HG03558 (cell line): Measurements from ENCODE around the gene ARID3A.

Experiments
- ATAC-seq: cut with Tn5 transposase; IDR thresholded peaks from one replicate; pipeline ENCODE4 v1.9.1; 2021; ENCODE audit warnings: moderate number of reproducible peaks; ENCODE audit not compliant: unreplicated experiment; ENCODE audit errors: extremely low read depth

The ARID3A gene

DNA sequence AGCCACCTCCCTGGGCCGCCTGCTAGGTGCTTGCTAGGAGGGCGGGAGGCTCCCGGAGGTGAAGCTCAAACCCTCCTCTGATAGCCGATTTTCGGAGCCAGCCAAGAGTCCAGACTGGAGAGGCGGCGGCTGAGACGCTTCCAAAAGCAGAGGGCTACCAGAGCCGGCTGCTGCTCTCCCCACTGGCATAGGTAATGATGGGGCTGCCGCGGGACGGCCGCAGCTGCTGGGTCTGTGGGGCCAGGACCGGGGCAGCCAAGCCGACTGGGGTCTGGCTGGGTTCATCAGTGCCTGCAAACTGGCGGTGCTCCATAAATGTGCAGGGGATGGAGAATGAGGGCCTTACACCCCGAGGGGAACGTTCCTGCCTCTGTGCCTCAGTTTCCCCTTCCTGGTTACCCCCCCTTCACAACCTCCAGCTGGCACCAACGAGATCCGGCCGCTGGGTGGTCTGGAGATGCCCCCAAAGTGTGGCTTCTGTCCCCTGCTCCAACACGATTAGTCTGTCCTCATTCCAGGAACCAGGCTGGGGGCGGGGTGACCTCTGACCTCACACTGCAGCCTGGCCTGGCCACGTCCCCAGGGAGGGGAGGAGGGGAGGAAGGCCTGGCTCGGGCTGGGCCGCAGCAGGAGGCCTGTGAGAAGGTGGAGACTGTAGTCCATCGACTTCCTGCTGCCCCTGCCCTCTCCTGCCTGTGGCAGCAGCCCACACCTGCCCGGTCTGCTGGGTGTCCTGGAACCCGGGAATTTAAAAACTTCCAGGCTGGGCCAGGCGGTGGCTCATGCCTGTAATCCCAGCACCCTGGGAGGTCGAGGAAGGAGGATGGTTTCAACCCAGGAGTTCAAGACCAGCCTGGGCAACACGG, 54.5 kb downstream of the ARID3A start:
- ATAC-seq, result no peak

DNA sequence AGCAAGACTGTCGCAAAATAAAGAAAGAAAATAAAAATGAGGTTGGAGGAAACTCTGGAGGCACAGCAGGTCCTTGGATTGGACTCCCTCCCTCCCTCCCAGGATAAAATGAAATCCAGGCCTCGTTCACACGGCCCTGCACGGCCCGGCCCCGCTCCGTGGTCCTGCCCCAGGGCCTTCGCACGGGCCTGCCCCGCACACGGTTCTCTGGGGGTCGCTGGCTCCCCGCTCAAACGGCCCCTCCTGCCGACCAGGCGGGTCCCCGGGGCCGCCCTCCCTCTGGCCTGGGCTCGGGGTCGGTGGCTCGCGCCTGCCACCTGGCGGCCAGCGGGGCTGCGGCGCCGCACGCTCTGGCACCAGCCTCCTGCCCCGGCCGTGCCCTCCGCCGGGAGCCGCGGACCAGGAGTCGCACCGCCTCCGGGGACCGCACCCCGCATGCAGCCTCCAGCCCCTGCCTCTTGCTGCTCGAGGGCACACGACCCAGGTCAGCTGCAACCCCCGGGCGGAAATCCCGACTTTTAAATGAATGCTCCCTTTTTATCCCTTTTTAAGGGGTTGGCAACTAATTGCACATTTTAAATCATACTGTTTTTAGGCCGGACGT, 56.8 kb downstream of the ARID3A start:
- no peak for ATAC-seq

DNA sequence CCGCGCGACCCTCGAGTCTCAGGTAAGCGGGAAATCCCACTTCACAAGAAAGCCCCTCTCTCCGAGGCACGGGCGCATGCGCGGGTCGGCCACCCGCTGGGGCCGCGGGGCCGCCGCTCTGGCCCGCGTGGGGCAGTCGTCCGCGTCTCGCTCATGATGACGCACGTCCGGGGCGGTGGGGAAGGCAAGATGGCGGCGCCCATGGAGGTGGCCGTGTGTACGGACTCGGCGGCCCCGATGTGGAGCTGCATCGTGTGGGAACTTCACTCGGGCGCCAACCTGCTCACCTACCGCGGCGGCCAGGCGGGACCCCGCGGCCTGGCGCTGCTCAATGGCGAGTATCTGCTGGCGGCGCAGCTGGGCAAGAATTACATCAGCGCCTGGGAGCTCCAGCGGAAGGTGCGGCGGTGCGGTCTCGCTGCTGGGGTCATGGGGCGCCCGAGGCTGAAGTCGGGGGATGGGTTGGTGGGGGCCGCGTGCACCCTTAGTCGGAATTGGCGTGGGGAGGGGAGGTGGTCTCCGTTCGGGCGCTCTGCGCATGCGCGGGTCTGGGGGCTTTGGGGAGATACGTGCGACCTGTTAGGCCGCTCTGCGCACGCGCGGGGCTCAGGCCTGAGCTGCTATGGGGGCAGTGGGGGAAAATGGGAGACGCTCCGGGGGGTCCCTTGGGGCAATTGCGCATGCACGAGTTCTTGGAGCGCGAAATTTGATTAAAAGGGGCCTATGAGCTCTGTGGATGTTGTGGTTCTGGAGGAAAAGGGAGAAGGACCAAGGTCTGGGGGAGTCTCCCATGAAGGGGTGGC, 58.5 kb downstream of the ARID3A start, which contains the start of gene WDR18:
TSS of gene WDR18 (plus strand) at position 181 of the 803 bp plus-strand sequence. CDS start at position 190, 9 bp downstream.
- peak; percentile 51 for ATAC-seq

DNA sequence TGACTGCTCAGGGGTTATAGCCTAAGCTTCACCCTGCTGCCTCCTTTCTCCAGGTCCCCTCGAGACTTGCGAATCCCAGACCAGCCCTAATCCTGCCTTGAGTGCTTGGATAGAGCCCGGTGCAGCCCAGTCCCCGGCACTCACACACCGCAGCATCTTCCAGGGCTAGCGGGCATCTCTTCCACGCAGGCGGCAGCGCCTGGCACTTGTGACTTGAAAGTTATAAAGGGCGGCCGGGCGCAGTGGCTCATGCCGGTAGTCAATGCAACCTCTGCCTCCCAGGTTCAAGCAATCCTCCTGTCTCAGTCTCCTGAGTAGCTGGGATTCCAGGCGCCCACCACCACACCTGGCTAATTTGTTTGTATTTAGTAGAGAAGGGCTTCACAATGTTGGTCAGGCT, 60.2 kb downstream of the ARID3A start:
- no peak for ATAC-seq

DNA sequence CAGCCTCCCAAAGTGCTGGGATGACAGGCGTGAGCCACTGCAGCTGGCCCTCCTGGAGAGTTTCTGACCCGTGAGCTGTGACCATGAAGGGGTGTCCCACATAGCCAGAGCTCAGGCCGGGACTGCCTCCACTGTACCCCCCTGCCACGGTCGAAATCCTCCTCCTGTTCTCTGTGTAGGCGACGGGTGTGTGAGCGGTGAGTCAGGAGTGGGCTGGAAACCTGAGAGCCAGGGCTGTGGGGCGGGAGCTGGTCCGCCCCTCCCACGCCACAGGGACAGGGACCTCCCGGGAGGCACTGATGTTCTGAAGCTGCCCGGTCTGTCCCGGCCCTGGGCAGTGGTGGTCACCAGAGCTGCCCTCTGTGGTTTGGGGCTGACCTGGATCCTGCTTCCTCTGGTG, 62.2 kb downstream of the ARID3A start:
- ATAC-seq, result no peak

DNA sequence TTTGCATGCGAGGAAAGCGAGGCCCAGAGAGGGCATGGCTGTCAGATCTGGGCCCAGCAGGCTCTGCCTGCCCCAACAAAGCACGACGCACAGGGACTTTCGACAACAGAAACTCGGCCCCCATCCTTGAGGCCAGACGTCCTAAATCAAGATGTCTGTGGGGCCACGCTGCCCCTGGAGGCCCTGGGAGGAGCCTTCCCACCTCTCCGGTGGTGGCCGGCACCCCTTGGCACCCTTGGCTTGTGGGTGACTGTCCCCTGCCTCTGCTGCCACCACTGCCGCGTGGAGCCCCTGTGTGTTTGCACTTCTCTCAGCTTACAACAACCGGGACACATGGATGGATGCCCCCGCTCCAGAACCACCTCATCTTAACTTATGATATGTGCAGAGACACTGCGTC, 62.7 kb downstream of the ARID3A start:
- no peak for ATAC-seq

DNA sequence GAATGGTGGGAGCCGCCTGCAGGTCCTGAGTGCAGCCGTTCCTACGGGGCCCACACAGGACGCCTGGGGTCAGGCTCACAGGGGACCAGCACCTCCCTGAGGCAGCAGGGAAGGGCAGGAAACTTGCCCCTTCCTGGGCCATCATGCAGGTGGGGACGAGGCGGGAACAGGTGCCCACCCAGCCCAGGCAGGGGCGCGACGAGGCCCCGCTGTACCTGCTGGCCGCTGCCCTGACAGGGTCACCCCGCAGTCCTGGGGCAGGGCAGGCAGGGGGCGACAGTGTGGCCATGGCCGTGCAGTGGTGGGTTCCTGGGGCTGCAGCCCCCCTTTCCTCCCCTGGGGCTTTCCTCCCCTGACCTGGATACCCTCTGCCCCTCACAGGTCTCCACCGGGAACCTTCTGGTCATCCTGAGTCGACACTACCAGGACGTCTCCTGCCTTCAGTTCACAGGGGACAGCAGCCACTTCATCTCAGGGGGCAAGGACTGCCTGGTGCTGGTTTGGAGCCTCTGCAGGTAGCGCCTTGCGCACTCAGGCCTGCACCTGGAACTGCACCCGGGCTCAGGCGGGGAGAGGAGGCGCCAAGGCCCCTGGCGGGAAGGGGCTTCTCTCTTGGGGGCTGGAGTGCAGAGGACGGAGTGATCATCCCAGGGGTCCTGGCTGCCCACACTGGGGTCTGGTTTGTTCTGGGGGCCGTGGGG, 63.7 kb downstream of the ARID3A start:
- no peak for ATAC-seq

DNA sequence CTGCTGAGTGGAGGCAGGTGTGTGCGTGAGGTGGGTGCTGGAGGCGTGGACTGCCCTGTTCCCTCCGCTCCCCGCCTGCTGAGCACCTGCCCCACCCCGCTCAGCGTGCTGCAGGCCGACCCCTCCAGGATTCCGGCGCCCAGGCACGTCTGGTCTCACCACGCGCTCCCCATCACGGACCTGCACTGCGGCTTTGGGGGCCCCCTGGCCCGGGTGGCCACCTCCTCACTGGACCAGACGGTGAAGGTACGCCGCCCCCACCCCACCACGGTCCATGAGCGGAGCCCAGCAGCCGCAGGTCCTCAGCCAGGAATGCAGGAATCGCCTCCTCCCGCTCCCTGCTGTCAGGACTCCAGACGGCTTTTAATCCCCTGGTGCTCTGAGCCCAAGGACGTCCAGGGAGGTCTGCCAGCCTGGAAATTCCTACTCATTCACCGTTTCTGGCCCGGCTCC, 64.3 kb downstream of the ARID3A start:
- ATAC-seq, result no peak

DNA sequence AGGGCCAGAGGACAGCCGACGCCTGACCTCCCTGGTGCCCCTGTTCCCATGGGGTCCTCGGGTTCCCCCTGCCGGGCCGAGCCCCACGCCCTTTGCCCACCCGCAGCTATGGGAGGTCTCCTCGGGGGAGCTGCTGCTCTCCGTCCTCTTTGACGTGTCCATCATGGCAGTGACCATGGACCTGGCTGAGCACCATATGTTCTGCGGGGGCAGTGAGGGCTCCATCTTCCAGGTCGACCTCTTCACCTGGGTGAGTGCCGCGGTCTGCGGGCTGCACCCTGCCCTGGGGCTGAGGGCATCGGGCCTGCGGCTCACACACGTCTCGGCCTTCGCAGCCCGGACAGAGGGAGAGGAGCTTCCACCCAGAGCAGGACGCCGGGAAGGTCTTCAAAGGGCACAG, 64.9 kb downstream of the ARID3A start:
- no peak for ATAC-seq

DNA sequence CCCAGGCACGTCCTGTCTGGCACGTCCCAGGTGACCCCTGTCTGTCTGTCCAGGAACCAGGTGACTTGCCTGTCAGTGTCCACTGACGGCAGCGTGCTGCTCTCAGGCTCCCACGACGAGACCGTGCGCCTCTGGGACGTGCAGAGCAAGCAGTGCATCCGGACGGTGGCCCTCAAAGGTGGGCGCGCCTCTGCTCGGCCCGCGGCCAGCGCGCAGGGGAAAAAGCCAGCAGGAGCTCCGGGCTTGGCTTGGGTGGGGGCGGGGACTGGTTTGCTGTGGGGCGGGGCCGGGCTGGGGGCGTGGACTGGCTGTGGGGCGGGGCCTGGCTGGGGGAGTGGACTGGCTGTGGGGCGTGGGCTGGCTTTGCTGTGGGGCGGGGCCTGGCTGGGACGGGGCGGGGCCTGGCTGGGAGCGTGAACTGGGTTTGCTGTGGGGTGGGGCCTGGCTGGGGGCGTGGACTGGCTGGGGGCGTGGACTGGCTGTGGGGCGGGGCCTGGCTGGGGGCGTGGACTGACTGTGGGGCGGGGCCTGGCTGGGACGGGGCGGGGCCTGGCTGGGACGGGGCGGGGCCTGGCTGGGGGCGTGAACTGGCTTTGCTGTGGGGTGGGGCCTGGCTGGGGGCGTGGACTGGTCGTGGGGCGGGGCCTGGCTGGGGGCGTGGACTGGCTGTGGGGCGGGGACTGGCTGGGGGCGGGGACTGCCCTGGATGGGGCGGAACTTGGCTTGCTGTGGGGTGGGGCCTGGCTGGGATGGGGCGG, 65.5 kb downstream of the ARID3A start:
- no peak for ATAC-seq

DNA sequence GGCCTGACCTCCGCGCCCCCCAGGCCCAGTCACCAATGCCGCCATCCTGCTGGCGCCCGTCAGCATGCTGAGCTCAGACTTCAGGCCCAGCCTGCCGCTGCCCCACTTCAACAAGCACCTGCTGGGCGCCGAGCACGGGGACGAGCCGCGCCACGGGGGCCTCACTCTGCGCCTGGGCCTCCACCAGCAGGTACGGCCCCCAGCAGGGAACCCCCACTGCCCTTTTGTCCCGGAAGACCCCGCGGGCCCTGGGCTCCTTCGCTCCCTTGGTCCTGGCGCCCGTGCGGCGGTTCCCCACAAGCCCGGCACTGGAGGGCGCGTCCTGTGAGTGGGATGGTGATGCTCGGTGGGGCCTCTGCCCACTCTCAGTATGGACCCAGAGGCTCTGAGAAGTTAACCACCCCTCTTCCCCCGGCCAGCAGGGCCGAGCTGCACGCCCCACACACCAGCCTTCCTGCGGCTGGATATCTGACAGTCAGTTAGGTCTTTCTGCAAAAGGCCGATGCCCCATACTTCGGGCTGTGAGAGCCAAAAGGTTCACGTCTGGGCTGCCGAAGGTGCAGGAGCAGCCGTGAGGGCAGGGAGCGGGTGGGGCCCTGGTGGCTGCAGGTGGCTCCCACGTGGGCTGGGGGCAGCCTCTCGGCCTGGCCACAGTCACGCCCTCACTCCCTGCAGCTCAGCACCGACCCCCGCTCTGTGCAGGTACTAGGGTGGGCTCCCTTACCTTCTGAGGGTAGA, 66.3 kb downstream of the ARID3A start:
- no peak for ATAC-seq

DNA sequence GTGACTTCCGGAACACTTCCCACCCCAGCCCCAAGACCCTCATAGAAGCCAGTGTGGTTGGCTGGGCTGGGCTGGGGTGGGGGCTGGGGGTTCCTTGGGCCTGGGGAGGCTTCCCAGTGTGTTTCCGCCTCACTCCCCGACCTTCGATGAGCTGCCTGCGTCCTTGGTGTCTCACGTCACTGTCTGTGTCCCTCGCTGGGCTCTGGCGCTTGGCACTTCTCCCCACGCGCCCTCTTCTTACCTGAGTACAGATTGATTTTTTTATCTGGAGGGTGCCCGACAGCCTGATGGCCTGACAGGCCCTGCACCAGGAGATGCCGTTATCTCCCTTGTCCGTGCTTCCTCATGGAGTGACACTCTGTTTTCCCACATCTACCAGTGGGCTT, 66.8 kb downstream of the ARID3A start:
- no peak for ATAC-seq

DNA sequence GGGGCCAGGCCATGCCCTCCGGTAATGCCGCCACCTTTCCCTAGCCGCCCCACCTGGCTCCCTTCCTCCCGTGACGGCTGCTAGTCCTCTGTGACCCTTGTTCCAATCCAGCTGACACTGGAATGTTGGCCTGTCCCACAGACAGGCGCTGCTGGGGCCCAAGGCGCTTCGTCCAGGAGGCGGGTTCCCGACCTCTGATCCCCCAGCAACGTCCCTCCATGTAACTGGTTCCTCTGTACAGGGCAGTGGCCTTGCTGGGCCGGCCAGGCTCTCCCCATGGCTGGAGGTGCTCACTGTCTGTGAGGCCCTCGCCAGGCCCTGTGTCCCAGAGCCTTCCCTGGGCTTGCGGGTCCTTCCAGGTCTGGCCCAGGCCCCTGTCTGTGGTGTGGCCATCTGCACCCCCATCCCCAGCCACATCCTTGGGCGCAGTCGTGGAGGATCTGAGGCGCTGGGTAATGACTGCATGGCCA, 67.6 kb downstream of the ARID3A start:
- ATAC-seq, result no peak

DNA sequence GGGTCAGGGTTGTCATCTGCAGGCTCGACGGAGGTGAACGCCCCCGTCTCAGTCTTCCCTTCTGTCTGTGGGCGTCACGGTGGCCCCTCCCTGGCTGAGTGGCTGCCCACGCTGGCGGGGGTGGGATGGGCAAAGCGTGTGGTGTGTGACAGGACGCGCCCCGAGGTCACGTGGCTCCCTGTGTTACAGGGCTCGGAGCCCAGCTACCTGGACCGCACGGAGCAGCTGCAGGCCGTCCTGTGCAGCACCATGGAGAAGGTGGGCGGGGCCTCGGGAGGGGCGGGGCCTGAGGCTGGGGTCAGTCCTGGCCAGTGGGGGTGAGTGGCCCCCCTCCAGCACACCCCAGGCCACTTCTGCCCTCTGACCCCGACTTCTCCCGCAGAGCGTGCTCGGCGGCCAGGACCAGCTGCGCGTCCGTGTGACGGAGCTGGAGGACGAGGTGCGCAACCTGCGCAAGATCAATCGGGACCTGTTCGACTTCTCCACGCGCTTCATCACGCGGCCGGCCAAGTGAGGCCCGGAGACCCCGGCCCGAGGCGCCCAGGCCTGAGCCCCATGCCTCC, 68.1 kb downstream of the ARID3A start:
- ATAC-seq, result no peak

DNA sequence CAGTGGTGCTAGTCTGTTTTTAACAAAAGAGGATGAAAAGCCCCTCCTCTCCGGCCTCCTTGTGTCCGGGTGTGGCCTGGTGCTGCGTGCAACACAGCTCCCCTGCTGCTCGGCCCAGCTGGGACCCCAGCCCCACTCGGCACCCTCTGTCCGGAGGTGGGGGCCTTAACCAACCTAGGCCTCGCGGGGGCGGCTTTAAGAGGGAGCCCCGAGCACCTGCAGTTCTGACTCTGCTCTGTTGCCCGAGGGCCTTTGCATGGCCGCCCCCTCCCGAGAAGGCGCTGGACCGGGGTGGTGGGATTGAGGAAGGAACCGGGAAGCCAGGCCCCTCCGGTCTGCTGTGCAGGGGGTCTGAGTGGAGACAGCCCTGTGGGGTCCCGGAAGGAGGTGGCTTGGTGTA, 68.7 kb downstream of the ARID3A start:
- ATAC-seq, result no peak

DNA sequence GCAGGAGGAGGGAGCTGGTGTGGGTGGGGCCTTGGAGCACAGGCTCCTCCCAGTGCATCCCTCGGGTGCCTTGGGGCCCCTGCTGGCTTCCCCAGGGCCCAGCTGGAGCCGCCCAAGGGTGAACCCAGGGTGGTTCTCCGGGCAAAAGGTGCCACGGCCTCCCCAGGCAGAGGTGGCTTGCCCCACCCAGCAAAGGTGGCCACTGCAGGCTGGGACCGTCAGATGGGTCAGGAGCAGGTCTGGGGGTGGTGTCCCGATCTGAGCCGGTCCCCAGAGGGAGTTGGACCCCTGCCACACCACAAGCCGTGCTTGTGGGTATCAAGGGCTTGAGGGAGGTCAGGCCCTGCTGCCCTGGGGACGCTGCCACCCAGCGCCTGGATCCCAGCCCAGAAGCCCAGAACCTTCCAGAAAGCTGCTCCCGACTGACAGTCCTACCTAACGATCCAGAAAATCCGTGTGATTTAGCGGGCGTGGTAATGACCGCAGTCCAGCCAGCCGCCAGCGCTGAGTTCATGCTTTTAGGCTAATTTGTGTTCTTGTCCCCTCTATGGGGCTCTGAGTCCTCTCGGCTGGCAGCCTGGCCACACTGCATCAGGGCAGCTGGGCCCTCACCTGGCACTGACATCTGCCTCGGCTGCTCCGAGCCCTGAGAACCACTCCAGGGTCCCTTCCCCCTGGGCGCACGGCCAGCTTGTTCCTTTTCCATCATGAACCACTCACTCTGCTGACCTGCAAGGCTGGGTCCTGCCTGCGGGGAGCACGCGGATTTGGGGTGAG, 69.4 kb downstream of the ARID3A start:
- ATAC-seq, result no peak

DNA sequence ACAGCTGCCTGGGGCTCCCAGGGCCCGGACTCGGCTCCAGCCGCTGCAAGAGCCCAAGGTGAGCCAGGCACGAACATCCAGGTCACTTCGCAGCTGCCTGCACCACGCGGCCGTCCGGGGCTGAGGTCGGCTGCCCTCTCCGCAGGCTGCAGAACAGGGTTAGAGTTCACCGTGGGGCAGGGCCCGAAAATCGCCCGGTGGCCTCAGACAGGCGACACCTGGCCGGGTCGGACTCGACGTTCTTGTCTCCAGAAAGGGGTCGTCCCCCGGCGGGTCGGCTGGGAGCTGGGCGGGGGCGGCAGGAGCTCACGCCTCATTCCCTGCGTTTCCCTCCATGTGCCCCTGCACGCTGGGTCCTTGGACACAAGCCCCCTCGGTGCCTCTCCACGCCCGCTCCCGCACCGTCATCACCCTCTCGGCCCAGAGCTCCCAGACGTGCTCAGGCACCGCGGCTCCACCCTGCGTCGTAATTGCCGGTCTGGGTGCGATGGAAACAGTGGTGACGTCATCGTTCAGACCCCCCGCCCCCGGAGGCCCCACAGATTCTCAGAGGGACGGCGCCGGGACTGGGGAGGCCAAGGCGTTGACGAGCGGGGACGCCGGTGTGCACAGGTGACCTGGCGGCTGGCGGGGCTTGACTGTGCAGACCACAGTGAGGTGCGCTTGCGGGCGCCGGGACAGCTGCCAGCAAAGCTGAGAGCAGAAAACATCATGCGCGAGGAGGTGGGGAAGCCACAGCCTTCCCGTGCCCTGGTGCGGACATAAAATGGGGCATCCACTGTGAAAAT, 70.4 kb downstream of the ARID3A start:
- ATAC-seq, result no peak
